IgD-negative memory B cell (primary cell): ENCODE measurements around the gene GRAP. TPM values are rescaled to one million over a fixed set of nuclear protein-coding genes. Genes with fewer than 3 reads are reported as not detected.

Experiments
- H3K27ac Mint-ChIP-seq, 3 donors: one replicate each; pipeline ENCODE4 v1.8.0; 2020 to 2022; ENCODE audit warnings: mild to moderate bottlenecking in 3 of 3, mixed read lengths in 3 of 3, moderate library complexity in 1 of 3
- H3K27me3 Mint-ChIP-seq: one replicate; pipeline ENCODE4 v1.8.0; 2021; ENCODE audit warnings: mixed read lengths
- H3K36me3 Mint-ChIP-seq: one replicate; pipeline ENCODE4 v1.8.0; 2020; ENCODE audit warnings: mild to moderate bottlenecking, mixed read lengths
- H3K4me1 Mint-ChIP-seq, 3 donors: one replicate each; pipeline ENCODE4 v1.8.0; 2020 to 2022; ENCODE audit warnings: mixed read lengths in 3 of 3, mild to moderate bottlenecking in 1 of 3
- H3K4me3 Mint-ChIP-seq, 4 donors: one replicate each; pipeline ENCODE4 v1.8.0; 2020 to 2022; ENCODE audit warnings: mild to moderate bottlenecking in 4 of 4, mixed read lengths in 4 of 4, moderate library complexity in 3 of 4
- H3K9me3 Mint-ChIP-seq, 3 donors: one replicate each; pipeline ENCODE4 v1.8.0; 2020 to 2021; ENCODE audit warnings: mixed read lengths in 3 of 3, mild to moderate bottlenecking in 1 of 3
- polyA plus RNA-seq: library from polyadenylated mRNA; unstranded; fragments of 300-500 nt; fragmentation: Illumina TruSeq; gene quantifications from one replicate; pipeline ENCODE4 v1.2.3, GENCODE V29; 2021

Gene GRAP
- polyA plus RNA-seq, 1 donor from 2014 or later = 123 TPM

- peak overlapping the region in 2 of 3 donors; percentile 70 to 84 for H3K27ac Mint-ChIP-seq
- no peak overlapping the region for H3K4me3 Mint-ChIP-seq
- no peaks in the 10 kb centered on the region for H3K9me3 Mint-ChIP-seq
- H3K4me1 Mint-ChIP-seq = peaks cover 7 to 11% (median 9%) of the 10 kb centered on the region in 3 donors
- no peaks in the 10 kb centered on the region for H3K27me3 Mint-ChIP-seq
- no peaks in the 10 kb centered on the region for H3K36me3 Mint-ChIP-seq
Observed at GRCh38 chr17:19015428-19015827, 31.3 kb downstream of the GRAP start.

- no peaks in the 10 kb centered on the region for H3K27me3 Mint-ChIP-seq
- peaks cover 5 to 11% (median 7%) of the 10 kb centered on the region in 3 donors for H3K4me1 Mint-ChIP-seq
- no peak overlapping the region for H3K4me3 Mint-ChIP-seq
- H3K36me3 Mint-ChIP-seq = no peaks in the 10 kb centered on the region
- H3K9me3 Mint-ChIP-seq = no peaks in the 10 kb centered on the region
- H3K27ac Mint-ChIP-seq = no peak overlapping the region
Observed at GRCh38 chr17:19014628-19015215, 32.0 kb downstream of the GRAP start.

- H3K27ac Mint-ChIP-seq = no peak overlapping the region
- H3K9me3 Mint-ChIP-seq = no peaks in the 10 kb centered on the region
- H3K4me3 Mint-ChIP-seq = no peak overlapping the region
- H3K36me3 Mint-ChIP-seq = no peaks in the 10 kb centered on the region
- H3K27me3 Mint-ChIP-seq = no peaks in the 10 kb centered on the region
- H3K4me1 Mint-ChIP-seq = peaks cover 4 to 8% (median 4%) of the 10 kb centered on the region in 3 donors
Observed at GRCh38 chr17:19013806-19014627, 32.7 kb downstream of the GRAP start.

GRCh38 chr17:19013226-19013625, 33.5 kb downstream of the GRAP start:
- H3K27ac Mint-ChIP-seq = no peak overlapping the region
- peaks cover 0 to 5% (median 0%) of the 10 kb centered on the region in 3 donors for H3K4me1 Mint-ChIP-seq
- no peaks in the 10 kb centered on the region for H3K27me3 Mint-ChIP-seq
- no peaks in the 10 kb centered on the region for H3K36me3 Mint-ChIP-seq
- no peaks in the 10 kb centered on the region for H3K9me3 Mint-ChIP-seq
- no peak overlapping the region for H3K4me3 Mint-ChIP-seq

GRCh38 chr17:19012171-19013080, 34.3 kb downstream of the GRAP start:
- no peak overlapping the region for H3K4me3 Mint-ChIP-seq
- peaks cover 0 to 5% (median 0%) of the 10 kb centered on the region in 3 donors for H3K4me1 Mint-ChIP-seq
- no peaks in the 10 kb centered on the region for H3K36me3 Mint-ChIP-seq
- no peaks in the 10 kb centered on the region for H3K27me3 Mint-ChIP-seq
- H3K27ac Mint-ChIP-seq = no peak overlapping the region
- no peaks in the 10 kb centered on the region for H3K9me3 Mint-ChIP-seq

GRCh38 chr17:19011581-19011980, 35.2 kb downstream of the GRAP start:
- H3K9me3 Mint-ChIP-seq = no peaks in the 10 kb centered on the region
- H3K27me3 Mint-ChIP-seq = no peaks in the 10 kb centered on the region
- H3K36me3 Mint-ChIP-seq = no peaks in the 10 kb centered on the region
- no peak overlapping the region for H3K4me3 Mint-ChIP-seq
- H3K27ac Mint-ChIP-seq = no peak overlapping the region
- peaks cover 0 to 5% (median 0%) of the 10 kb centered on the region in 3 donors for H3K4me1 Mint-ChIP-seq

GRCh38 chr17:19010729-19011505, 35.8 kb downstream of the GRAP start:
- H3K27me3 Mint-ChIP-seq = no peaks in the 10 kb centered on the region
- H3K27ac Mint-ChIP-seq = no peak overlapping the region
- H3K4me1 Mint-ChIP-seq = peaks cover 2 to 4% (median 2%) of the 10 kb centered on the region in 3 donors
- H3K9me3 Mint-ChIP-seq = no peaks in the 10 kb centered on the region
- H3K36me3 Mint-ChIP-seq = no peaks in the 10 kb centered on the region
- no peak overlapping the region for H3K4me3 Mint-ChIP-seq

- Mint-ChIP-seq H3K27ac (peak overlapping the region in 1 of 3 donors; percentile 70), H3K9me3 (no peaks in the 10 kb centered on the region), H3K36me3 (no peaks in the 10 kb centered on the region)
Observed at GRCh38 chr17:19009970-19010369, 36.8 kb downstream of the GRAP start.

GRCh38 chr17:19006698-19007097, 40.1 kb downstream of the GRAP start:
- Mint-ChIP-seq H3K27me3 (no peaks in the 10 kb centered on the region), H3K36me3 (no peaks in the 10 kb centered on the region), H3K27ac (peak overlapping the region in 1 of 3 donors; percentile 34), H3K4me3 (peak overlapping the region in 1 of 4 donors; percentile 81), H3K4me1 (peaks cover 11 to 19% (median 16%) of the 10 kb centered on the region in 3 donors), H3K9me3 (no peaks in the 10 kb centered on the region)

More at GRCh38 chr17:19009970-19010369, 36.8 kb downstream of the GRAP start:
- Mint-ChIP-seq H3K27me3 (no peaks in the 10 kb centered on the region), H3K4me1 (peaks cover 2 to 5% (median 3%) of the 10 kb centered on the region in 3 donors), H3K4me3 (no peak overlapping the region)

GRCh38 chr17:19005789-19006430, 40.8 kb downstream of the GRAP start:
- H3K27ac Mint-ChIP-seq = peak overlapping the region; percentile 80 to 85 (median 85)
- no peaks in the 10 kb centered on the region for H3K9me3 Mint-ChIP-seq
- H3K4me1 Mint-ChIP-seq = peaks cover 15 to 24% (median 19%) of the 10 kb centered on the region in 3 donors
- no peaks in the 10 kb centered on the region for H3K27me3 Mint-ChIP-seq
- H3K36me3 Mint-ChIP-seq = no peaks in the 10 kb centered on the region
- H3K4me3 Mint-ChIP-seq = peak overlapping the region in 3 of 4 donors; percentile 81 to 84 (median 84)

GRCh38 chr17:19005137-19005773, 41.5 kb downstream of the GRAP start:
- no peaks in the 10 kb centered on the region for H3K36me3 Mint-ChIP-seq
- peak overlapping the region; percentile 76 to 85 (median 82) for H3K4me3 Mint-ChIP-seq
- no peaks in the 10 kb centered on the region for H3K9me3 Mint-ChIP-seq
- peak overlapping the region in 2 of 3 donors; percentile 82 to 85 for H3K27ac Mint-ChIP-seq
- H3K27me3 Mint-ChIP-seq = no peaks in the 10 kb centered on the region
- peaks cover 15 to 24% (median 22%) of the 10 kb centered on the region in 3 donors for H3K4me1 Mint-ChIP-seq

GRCh38 chr17:19004421-19005136, 42.2 kb downstream of the GRAP start, which contains the start of gene FAM83G:
Gene FAM83G (minus strand): TSS chr17:19004764. CDS start chr17:19004041, 723 bp downstream.
- no peaks in the 10 kb centered on the region for H3K9me3 Mint-ChIP-seq
- H3K4me1 Mint-ChIP-seq = peaks cover 15 to 24% (median 22%) of the 10 kb centered on the region in 3 donors
- peak within 1 kb of the TSS; percentile 81 to 96 (median 90) for H3K4me3 Mint-ChIP-seq
- no peaks in the 10 kb centered on the region for H3K27me3 Mint-ChIP-seq
- no peaks in the 10 kb centered on the region for H3K36me3 Mint-ChIP-seq
- H3K27ac Mint-ChIP-seq = peak within 1 kb of the TSS; percentile 67 to 85 (median 82)
